HepG2 (cell line): ENCODE measurements around the gene NTM. TPM values are rescaled to one million over a fixed set of nuclear protein-coding genes. Genes with fewer than 3 reads are reported as not detected.

ENCODE experiments used
- MAZ ChIP-seq, 2 experiments: sonication (generic) in 1 of 2; formaldehyde crosslinking in 1 of 2; IDR thresholded peaks; 2 replicates each; pipeline versions ENCODE4 v1.5.0 to v1.6.1; 2012 to 2020; ENCODE audit warnings: low read depth in 2 of 2, mild to moderate bottlenecking in 2 of 2, borderline replicate concordance in 1 of 2, improper control_type of control experiment in 1 of 2, low read length in 1 of 2, missing genetic modification reagents in 1 of 2, moderate library complexity in 1 of 2
- TBX3 ChIP-seq: fragments of 450-650 bp; IDR thresholded peaks from 2 replicates; pipeline ENCODE4 v1.6.1; 2017; ENCODE audit warnings: antibody characterized with exemption, mild to moderate bottlenecking, inconsistent platforms, borderline replicate concordance
- ZNF83 ChIP-seq: sonication (generic); formaldehyde crosslinking; IDR thresholded peaks from 2 replicates; pipeline ENCODE4 v1.4.0; 2020; ENCODE audit warnings: missing genetic modification reagents, mild to moderate bottlenecking, borderline replicate concordance
- polyA plus RNA-seq, 8 experiments: library from polyadenylated mRNA; depleted of rRNA in 3 of 8; stranded (reverse) in 7 of 8; unstranded in 1 of 8; fragments of >200 nt; fragmentation: Illumina TruSeq in 4 of 8; extraction: Trizol in 4 of 8; gene quantifications; 2 replicates each; pipeline versions ENCODE4 v1.2.1 to v1.2.3, GENCODE V29; 2011 to 2016; ENCODE audit warnings: low read depth in 4 of 8, missing spikeins in 1 of 8, mixed read lengths in 1 of 8; ENCODE audit not compliant: insufficient read depth in 1 of 8
- total RNA-seq, 5 experiments: library from RNA; depleted of rRNA; stranded (reverse); fragments of >200 nt; fragmentation: Illumina TruSeq; extraction: Trizol; gene quantifications; 2 replicates each; pipeline ENCODE4 v1.2.3, GENCODE V29; 2016; ENCODE audit warnings: low read depth in 1 of 5
- TF ChIP-seq, protein P1 (sequence below): sonication (generic); formaldehyde crosslinking; IDR thresholded peaks from 2 replicates; pipeline ENCODE4 v1.5.0; 2020; ENCODE audit warnings: missing genetic modification reagents, mild to moderate bottlenecking, borderline replicate concordance
- TF ChIP-seq, protein P2 (sequence below): sonication (generic); formaldehyde crosslinking; IDR thresholded peaks from 2 replicates; pipeline ENCODE4 v1.5.1; 2020; ENCODE audit warnings: mild to moderate bottlenecking, missing genetic modification reagents, borderline replicate concordance
- TF ChIP-seq, protein P3 (sequence below): sonication (generic); formaldehyde crosslinking; IDR thresholded peaks from 2 replicates; pipeline ENCODE4 v1.4.0; 2020; ENCODE audit warnings: missing genetic modification reagents, borderline replicate concordance

Gene NTM
- total and polyA plus RNA-seq, 2 of the 13 experiments (the other 11 are each of a cell fraction or from before 2014, with no cell fraction given), result not detected

DNA sequence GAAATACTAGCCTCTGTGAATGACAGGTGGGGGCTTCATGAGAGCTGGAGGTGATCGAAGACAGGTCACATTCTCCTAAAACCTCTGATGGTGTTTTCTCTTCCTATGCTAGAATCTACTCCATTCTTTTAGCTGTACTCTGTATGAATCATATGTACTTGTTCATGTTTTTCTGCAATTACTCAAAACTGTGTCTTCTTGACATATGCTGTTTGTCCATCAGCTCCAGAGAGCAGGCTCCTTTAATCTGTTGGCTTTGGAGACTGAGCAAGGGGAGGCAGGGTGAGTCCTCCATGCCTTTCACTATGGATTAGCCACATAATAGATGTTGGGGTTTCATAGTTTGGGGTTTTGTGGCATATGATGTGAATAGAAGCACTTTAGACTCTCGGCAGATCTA, 598.8 kb downstream of the NTM start (continued):
- TF ChIP-seq, protein P1, sequence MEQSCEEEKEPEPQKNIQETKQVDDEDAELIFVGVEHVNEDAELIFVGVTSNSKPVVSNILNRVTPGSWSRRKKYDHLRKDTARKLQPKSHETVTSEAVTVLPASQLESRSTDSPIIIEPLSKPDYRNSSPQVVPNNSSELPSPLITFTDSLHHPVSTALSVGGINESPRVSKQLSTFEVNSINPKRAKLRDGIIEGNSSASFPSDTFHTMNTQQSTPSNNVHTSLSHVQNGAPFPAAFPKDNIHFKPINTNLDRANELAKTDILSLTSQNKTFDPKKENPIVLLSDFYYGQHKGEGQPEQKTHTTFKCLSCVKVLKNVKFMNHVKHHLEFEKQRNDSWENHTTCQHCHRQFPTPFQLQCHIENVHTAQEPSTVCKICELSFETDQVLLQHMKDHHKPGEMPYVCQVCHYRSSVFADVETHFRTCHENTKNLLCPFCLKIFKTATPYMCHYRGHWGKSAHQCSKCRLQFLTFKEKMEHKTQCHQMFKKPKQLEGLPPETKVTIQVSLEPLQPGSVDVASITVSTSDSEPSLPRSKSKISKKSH (CRISPR knock-in tag), result no peak
- TF ChIP-seq, protein P2, sequence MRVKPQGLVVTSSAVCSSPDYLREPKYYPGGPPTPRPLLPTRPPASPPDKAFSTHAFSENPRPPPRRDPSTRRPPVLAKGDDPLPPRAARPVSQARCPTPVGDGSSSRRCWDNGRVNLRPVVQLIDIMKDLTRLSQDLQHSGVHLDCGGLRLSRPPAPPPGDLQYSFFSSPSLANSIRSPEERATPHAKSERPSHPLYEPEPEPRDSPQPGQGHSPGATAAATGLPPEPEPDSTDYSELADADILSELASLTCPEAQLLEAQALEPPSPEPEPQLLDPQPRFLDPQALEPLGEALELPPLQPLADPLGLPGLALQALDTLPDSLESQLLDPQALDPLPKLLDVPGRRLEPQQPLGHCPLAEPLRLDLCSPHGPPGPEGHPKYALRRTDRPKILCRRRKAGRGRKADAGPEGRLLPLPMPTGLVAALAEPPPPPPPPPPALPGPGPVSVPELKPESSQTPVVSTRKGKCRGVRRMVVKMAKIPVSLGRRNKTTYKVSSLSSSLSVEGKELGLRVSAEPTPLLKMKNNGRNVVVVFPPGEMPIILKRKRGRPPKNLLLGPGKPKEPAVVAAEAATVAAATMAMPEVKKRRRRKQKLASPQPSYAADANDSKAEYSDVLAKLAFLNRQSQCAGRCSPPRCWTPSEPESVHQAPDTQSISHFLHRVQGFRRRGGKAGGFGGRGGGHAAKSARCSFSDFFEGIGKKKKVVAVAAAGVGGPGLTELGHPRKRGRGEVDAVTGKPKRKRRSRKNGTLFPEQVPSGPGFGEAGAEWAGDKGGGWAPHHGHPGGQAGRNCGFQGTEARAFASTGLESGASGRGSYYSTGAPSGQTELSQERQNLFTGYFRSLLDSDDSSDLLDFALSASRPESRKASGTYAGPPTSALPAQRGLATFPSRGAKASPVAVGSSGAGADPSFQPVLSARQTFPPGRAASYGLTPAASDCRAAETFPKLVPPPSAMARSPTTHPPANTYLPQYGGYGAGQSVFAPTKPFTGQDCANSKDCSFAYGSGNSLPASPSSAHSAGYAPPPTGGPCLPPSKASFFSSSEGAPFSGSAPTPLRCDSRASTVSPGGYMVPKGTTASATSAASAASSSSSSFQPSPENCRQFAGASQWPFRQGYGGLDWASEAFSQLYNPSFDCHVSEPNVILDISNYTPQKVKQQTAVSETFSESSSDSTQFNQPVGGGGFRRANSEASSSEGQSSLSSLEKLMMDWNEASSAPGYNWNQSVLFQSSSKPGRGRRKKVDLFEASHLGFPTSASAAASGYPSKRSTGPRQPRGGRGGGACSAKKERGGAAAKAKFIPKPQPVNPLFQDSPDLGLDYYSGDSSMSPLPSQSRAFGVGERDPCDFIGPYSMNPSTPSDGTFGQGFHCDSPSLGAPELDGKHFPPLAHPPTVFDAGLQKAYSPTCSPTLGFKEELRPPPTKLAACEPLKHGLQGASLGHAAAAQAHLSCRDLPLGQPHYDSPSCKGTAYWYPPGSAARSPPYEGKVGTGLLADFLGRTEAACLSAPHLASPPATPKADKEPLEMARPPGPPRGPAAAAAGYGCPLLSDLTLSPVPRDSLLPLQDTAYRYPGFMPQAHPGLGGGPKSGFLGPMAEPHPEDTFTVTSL (CRISPR knock-in tag), result no peak
- no peak for TF ChIP-seq MAZ (IDR thresholded peaks at IDR 0.05; ENCODE audit: borderline replicate concordance, low read depth, low read length)
- no peak for TF ChIP-seq MAZ (CRISPR knock-in tag; IDR thresholded peaks at IDR 0.05; ENCODE audit: low read depth)
- TF ChIP-seq TBX3, result no peak
- TF ChIP-seq, protein P3, sequence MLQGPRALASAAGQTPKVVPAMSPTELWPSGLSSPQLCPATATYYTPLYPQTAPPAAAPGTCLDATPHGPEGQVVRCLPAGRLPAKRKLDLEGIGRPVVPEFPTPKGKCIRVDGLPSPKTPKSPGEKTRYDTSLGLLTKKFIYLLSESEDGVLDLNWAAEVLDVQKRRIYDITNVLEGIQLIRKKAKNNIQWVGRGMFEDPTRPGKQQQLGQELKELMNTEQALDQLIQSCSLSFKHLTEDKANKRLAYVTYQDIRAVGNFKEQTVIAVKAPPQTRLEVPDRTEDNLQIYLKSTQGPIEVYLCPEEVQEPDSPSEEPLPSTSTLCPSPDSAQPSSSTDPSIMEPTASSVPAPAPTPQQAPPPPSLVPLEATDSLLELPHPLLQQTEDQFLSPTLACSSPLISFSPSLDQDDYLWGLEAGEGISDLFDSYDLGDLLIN (CRISPR knock-in tag), result no peak
- TF ChIP-seq ZNF83 (CRISPR knock-in tag), result no peak
